HL-60/S4 treated with phorbol 12-myristate 13-acetate at 8.2 ng/mL for 4 days and 3 days (cell line): ENCODE measurements around the gene ANKS6.

Source experiments
- in situ Hi-C: fragments of 300-500 bp; cut with MboI; formaldehyde crosslinking; loops from 2 replicates; pipeline ENCODE4 v1.15.0; 2022; ENCODE audit warnings: low sequenced_read_pairs

The ANKS6 gene

GRCh38 chr9:98740226-98740881, 56.0 kb downstream of the ANKS6 start:
- in situ Hi-C loops = no loop called here

GRCh38 chr9:98738741-98739140, 57.6 kb downstream of the ANKS6 start:
- in situ Hi-C loops = no loop called here

GRCh38 chr9:98736226-98736625, 60.1 kb downstream of the ANKS6 start:
- in situ Hi-C loops = no loop called here

GRCh38 chr9:98732801-98733200, 63.6 kb downstream of the ANKS6 start:
- in situ Hi-C loops = no loop called here

GRCh38 chr9:98732091-98732490, 64.3 kb downstream of the ANKS6 start:
- in situ Hi-C loops = no loop called here

GRCh38 chr9:98730871-98731270, 65.5 kb downstream of the ANKS6 start:
- in situ Hi-C loops = no loop called here

- in situ Hi-C loops = no loop called here
Observed at GRCh38 chr9:98728500-98728899, 67.9 kb downstream of the ANKS6 start.

- in situ Hi-C loops = no loop called here
Observed at GRCh38 chr9:98727428-98727827, 68.9 kb downstream of the ANKS6 start.

GRCh38 chr9:98726735-98727134, 69.6 kb downstream of the ANKS6 start:
- in situ Hi-C loops = no loop called here

GRCh38 chr9:98724810-98725530, 71.4 kb downstream of the ANKS6 start:
- in situ Hi-C loops = no loop called here

GRCh38 chr9:98721643-98722042, 74.7 kb downstream of the ANKS6 start:
- in situ Hi-C loops = no loop called here

GRCh38 chr9:98720402-98720801, 76.0 kb downstream of the ANKS6 start:
- in situ Hi-C loops = no loop called here

- in situ Hi-C loops = no loop called here
Observed at GRCh38 chr9:98719055-98719454, 77.3 kb downstream of the ANKS6 start.

GRCh38 chr9:98714833-98715232, 81.5 kb downstream of the ANKS6 start:
- in situ Hi-C loops = no loop called here

- in situ Hi-C loops = no loop called here
Observed at GRCh38 chr9:98712987-98713386, 83.4 kb downstream of the ANKS6 start.

- in situ Hi-C loops = no loop called here
Observed at GRCh38 chr9:98709968-98710965, 86.1 kb downstream of the ANKS6 start.

- in situ Hi-C loops = no loop called here
Observed at GRCh38 chr9:98708933-98709911, 87.1 kb downstream of the ANKS6 start, which contains the start of gene GABBR2. GABBR2 (minus strand) TSS chr9:98708935; CDS start chr9:98708737, 198 bp downstream.

- in situ Hi-C loops = no loop called here
Observed at GRCh38 chr9:98708103-98708932, 88.0 kb downstream of the ANKS6 start.
